ENCODE measurements around the gene SDC4. TPM values are rescaled to one million over a fixed set of nuclear protein-coding genes. Genes with fewer than 3 reads are reported as not detected.

Gene SDC4
- total and polyA plus RNA-seq, 4 donors: 54.4 to 147 (median 83.6) TPM

GRCh38 chr20:45318386-45318939, 29.8 kb downstream of the SDC4 start:
- H3K27ac ChIP-seq (ENCODE audit: low read depth in 1 of 2, low read length in 2 of 2): no peak overlapping the region
- no peaks in the 10 kb centered on the region for H3K9me3 ChIP-seq (ENCODE audit: control insufficient read depth in 4 of 4, low read length in 3 of 4)
- H3K4me3 ChIP-seq (ENCODE audit: low read depth in 1 of 3, low read length in 3 of 3): no peak overlapping the region
- peaks cover 0 to 11% (median 0%) of the 10 kb centered on the region in 4 donors for H3K27me3 ChIP-seq (ENCODE audit: control insufficient read depth in 4 of 4, insufficient read depth in 4 of 4, low read length in 3 of 4)
- no peaks in the 10 kb centered on the region for H3K36me3 ChIP-seq (ENCODE audit: control insufficient read depth in 4 of 4, insufficient read depth in 3 of 4, low read depth in 1 of 4, low read length in 3 of 4)
- 77% methylated on average over 7 of the region's 7 CpGs for WGBS
- H3K9ac ChIP-seq (ENCODE audit: low read depth in 1 of 2, low read length in 2 of 2): no peak overlapping the region
- TF ChIP-seq FOXA1 (IDR thresholded peaks at IDR 0.05): no peak
- TF ChIP-seq CTCF (IDR thresholded peaks at IDR 0.05; ENCODE audit: low read depth, low read length, missing input control): no peak
- no peak for TF ChIP-seq REST (IDR thresholded peaks at IDR 0.05)
- TF ChIP-seq HNF4A (conservative IDR thresholded peaks at IDR 0.05): no peak
- TF ChIP-seq EGR1 (IDR thresholded peaks at IDR 0.05; ENCODE audit: low read depth in 2 of 2): no peak
- no peak for DNase-seq (ENCODE audit: low spot score)
- H3K4me1 ChIP-seq (ENCODE audit: control insufficient read depth in 4 of 4, insufficient read depth in 4 of 4, low read length in 3 of 4): peaks cover 0 to 2% (median 0%) of the 10 kb centered on the region in 4 donors

GRCh38 chr20:45317826-45318225, 30.4 kb downstream of the SDC4 start:
- peaks cover 0 to 11% (median 1%) of the 10 kb centered on the region in 4 donors for H3K27me3 ChIP-seq (ENCODE audit: control insufficient read depth in 4 of 4, insufficient read depth in 4 of 4, low read length in 3 of 4)
- no peaks in the 10 kb centered on the region for H3K9me3 ChIP-seq (ENCODE audit: control insufficient read depth in 4 of 4, low read length in 3 of 4)
- 62% methylated on average over 3 of the region's 3 CpGs for WGBS

GRCh38 chr20:45316150-45317080, 31.8 kb downstream of the SDC4 start:
- TF ChIP-seq CTCF (IDR thresholded peaks at IDR 0.05; ENCODE audit: low read depth, low read length, missing input control) (no peak), GABPA (IDR thresholded peaks at IDR 0.05 in 1 of 2, conservative IDR thresholded peaks at IDR 0.05 in 1 of 2) (no peak), MAX (IDR thresholded peaks at IDR 0.05) (no peak), HNF4G (IDR thresholded peaks at IDR 0.05) (no peak), HNF4A (conservative IDR thresholded peaks at IDR 0.05) (no peak), EGR1 (IDR thresholded peaks at IDR 0.05; ENCODE audit: low read depth in 2 of 2) (no peak)
- Histone ChIP-seq H3K9ac (ENCODE audit: low read depth in 1 of 2, low read length in 2 of 2) (no peak overlapping the region), H3K4me1 (ENCODE audit: control insufficient read depth in 4 of 4, insufficient read depth in 4 of 4, low read length in 3 of 4) (peaks cover 0 to 3% (median 1%) of the 10 kb centered on the region in 4 donors), H3K27ac (ENCODE audit: low read depth in 1 of 2, low read length in 2 of 2) (no peak overlapping the region), H3K9me3 (ENCODE audit: control insufficient read depth in 4 of 4, low read length in 3 of 4) (no peaks in the 10 kb centered on the region), H3K4me3 (ENCODE audit: low read depth in 1 of 3, low read length in 3 of 3) (no peak overlapping the region), H3K36me3 (ENCODE audit: control insufficient read depth in 4 of 4, insufficient read depth in 3 of 4, low read depth in 1 of 4, low read length in 3 of 4) (no peaks in the 10 kb centered on the region), H3K27me3 (ENCODE audit: control insufficient read depth in 4 of 4, insufficient read depth in 4 of 4, low read length in 3 of 4) (peaks cover 0 to 11% (median 2%) of the 10 kb centered on the region in 4 donors)
- DNase-seq (ENCODE audit: low spot score): no peak
- 28% methylated on average over 71 of the region's 71 CpGs for WGBS

More at GRCh38 chr20:45317826-45318225, 30.4 kb downstream of the SDC4 start:
- H3K36me3 ChIP-seq (ENCODE audit: control insufficient read depth in 4 of 4, insufficient read depth in 3 of 4, low read depth in 1 of 4, low read length in 3 of 4): no peaks in the 10 kb centered on the region
- H3K4me1 ChIP-seq (ENCODE audit: control insufficient read depth in 4 of 4, insufficient read depth in 4 of 4, low read length in 3 of 4): no peaks in the 10 kb centered on the region
- TF ChIP-seq HNF4G (IDR thresholded peaks at IDR 0.05): no peak
- no peak for TF ChIP-seq TAF1 (conservative IDR thresholded peaks at IDR 0.05)
- no peak for TF ChIP-seq ATF3 (IDR thresholded peaks at IDR 0.05)
- H3K9ac ChIP-seq (ENCODE audit: low read depth in 1 of 2, low read length in 2 of 2): no peak overlapping the region
- no peak for DNase-seq (ENCODE audit: low spot score)
- no peak overlapping the region for H3K4me3 ChIP-seq (ENCODE audit: low read depth in 1 of 3, low read length in 3 of 3)
- no peak overlapping the region for H3K27ac ChIP-seq (ENCODE audit: low read depth in 1 of 2, low read length in 2 of 2)
